HPDE6-E6E7 (cell line): Measurements from ENCODE around the gene CPA1.

Experiments
- DNase-seq: peaks from one replicate; pipeline ENCODE4 v3.0.0; 2011; ENCODE audit warnings: missing footprints; ENCODE audit errors: extremely low spot score

CPA1 gene

DNA sequence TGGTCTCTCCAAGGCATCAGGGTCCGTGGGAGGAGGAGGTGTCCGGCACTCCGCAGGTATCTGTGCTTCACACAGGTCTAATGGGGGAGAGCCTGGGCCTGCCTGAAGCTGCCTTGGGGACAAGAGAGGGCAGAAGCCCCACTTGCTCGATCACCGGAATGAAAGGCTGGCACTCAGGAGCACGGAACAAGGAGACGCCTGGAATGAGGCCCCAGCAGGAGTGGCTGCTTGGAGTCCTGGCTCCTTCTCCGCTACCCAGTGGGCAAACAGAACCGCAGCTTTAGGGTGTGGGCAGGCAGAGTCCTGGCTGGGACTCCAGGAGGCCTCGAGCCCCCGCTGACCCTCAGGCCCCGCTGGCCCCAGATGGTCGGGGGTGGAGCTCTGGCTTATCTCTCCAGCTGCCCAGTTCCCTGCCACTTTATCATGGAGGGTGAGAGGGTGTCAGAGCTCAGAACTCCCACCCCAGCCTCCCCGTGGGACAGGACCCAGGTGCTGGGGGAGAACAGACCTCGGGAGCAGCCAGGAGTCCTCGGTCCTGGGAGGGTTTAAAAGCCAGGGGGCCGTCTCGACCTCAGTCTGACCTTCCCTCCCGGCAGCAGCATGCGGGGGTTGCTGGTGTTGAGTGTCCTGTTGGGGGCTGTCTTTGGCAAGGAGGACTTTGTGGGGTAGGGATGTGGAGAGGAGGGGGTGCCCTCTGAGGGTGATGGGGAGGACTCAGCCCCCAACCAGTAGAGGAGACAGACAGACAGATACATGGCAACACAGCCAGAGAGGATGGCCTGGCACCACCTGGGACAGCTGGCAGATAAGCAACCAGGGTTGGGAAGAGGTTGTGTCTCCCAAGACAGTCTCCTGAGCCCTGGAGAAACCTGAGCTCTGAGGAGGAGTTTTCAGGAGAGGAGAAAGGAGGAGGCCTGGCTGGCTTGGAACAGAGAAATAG is at the start of gene CPA1:
Gene CPA1 (plus strand): TSS at position 574 of the 940 bp plus-strand sequence. CDS start 27 bp downstream, at position 601.
- no peak for DNase-seq

DNA sequence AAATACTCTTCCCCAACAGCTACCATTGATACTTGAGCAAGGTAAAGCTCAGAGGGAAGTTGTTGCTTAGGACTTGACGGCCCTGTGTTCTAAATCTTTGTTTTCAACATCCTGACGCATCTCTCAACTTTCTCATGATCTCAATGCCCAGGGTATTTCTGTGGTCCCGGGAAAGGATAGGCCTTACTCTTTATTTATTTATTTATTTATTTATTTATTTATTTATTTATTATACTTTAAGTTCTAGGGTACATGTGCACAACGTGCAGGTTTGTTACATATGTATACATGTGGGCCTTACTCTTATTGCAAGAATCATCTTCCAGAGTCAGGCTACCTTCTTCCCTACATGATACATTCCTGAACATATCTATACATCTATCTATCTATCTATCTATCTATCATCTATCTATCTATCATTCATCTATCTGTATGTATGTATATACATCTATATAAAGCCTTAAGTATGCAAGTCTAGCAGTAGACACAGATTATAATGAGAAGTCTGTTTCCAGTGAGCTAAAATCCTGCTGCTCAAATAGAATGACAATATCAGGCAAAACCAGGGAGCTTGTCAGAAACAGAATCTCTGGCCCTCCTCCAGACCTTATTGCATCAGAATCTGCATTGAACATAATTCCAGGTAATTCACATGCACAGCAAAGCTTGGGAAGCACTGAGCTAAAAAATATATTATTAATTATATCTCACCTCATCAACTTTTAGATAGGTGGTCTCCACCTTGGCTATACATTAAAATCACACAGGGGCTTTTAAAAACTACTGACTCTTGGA is 47.8 kb upstream of the CPA1 start:
- DNase-seq, result no peak

DNA sequence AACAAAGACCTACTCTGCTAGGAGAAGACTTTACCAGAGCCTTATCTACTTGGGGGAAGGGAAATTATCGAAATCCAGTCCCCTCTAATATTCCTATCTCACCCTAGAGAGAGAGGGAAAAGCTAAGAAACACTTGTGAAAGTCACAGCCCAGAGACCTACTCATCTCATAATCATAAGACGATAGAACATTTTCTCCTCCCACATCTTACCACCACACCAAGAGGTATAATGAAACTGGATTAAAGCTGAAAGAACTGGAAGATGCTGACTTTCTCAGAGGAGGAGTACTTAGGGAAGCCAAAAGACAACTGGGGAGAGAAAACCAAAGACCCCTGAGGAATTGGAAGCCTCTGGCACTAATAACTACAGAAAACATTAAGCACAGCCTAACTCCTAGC is 46.5 kb upstream of the CPA1 start:
- DNase-seq, result no peak

DNA sequence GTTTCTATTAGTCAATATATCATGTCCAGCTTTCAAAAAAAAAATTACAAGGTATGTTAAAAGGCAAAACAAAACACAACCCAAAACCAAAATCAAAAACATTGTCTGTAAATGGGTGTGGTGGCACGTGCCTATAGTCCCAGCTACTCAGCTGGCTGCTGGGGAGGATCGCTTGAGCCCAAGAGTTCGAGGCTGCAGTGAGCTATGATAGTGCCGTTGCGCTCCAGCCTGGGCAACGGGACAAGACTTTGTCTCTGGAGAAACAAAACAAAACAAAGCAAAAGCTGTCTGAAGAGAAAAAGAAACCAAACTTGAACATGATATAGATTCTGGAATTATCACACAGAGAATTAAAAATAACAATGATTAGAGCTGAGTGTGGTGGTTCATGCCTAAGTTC is 46.0 kb upstream of the CPA1 start:
- DNase-seq, result no peak

DNA sequence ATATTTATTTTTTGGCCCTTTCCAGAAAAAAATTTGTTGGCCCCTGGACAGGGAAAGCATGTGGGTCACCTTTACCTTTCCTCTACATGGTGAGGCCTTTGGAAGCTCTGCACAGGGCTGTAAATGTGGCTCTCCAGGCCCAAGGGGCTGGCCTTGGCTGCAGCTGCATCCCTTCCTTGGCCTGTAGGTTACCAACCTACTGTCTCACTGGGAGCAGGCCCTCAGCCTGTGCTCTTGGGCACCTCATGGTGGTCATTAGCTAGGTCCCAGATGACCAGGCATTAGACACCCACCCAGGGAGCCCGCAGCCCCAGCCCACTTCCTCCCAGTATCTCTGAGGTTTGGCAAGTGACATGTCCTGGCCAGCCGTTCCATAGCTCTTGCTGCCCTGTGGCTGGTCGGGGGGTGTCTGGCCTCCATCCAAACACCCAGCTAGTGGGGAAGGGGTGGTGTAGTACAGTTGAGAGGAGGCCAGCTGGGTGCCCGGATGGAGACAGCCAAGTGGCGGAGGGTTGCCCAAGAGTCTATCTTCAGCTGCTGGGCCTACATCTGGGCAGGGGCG is 42.8 kb upstream of the CPA1 start:
- DNase-seq, result no peak

DNA sequence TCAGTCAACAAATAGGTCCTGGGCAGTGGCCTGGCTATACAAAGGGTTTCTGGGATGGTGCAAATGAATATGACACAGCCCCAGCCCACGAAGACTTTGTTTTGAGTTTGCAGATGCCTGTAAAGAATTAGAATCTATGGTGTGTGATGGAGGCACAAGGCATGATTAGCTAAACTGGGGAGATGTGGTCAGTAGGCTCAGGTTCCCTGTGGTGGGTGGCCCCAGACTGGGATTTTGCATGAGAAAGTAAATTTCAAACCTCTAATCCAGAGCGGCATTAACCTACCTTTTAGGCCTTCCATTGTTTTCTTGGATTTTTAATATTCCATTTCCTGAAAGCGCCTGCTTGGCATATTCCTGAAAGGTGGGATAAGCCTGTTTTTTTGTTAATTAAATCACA is 42.1 kb upstream of the CPA1 start:
- no peak for DNase-seq

DNA sequence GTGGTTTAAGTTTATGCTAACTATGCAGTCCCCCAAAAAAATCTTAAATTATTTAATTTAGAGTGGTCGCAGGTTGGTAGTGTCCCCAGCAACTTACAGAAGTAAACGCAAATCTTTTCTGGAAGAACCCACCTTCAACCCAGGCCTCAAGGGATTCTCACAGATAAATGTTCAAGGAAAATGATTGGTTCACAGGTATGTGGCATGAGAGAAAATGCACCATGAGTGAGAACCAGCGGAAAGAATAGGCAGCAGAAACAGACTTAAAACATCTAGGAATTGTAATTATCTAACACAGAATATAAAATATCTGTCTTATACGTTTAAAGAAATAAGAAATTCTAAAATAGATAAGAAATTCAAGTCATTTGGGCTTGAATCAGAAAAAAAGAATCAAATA is 38.4 kb upstream of the CPA1 start:
- DNase-seq, result no peak

DNA sequence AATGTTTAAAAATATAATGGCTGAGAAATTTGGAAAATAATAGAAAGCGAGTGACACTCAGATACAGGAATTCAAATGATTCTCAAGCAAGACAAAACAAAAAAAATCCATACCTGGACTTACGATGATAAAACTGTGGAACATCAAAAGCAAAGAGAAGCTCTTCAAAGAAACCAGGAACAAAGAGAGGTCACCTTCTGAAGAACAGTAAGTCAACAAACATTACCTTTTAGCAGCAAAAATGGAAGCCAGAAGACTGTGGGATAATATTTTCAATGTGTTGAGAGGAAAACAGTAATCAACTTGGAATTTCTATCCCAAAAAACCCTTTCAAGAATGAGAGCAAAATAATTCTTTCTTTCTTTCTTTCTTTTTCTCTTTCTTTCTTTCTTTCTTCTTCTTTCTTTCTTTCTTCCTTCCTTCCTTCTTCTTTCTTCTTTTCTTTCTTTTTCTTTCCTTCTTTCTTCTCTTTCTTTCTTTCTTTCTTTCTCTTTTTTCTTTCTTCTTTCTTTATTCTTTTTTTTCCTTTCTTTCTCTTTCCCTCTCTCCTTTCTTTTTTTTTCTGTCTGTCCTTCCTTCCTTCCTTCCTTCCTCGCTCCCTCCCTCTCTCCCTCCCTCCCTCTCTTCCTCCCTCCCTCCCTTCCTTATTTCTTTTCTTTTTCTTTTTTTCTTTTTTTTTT is 37.5 kb upstream of the CPA1 start:
- DNase-seq, result no peak

DNA sequence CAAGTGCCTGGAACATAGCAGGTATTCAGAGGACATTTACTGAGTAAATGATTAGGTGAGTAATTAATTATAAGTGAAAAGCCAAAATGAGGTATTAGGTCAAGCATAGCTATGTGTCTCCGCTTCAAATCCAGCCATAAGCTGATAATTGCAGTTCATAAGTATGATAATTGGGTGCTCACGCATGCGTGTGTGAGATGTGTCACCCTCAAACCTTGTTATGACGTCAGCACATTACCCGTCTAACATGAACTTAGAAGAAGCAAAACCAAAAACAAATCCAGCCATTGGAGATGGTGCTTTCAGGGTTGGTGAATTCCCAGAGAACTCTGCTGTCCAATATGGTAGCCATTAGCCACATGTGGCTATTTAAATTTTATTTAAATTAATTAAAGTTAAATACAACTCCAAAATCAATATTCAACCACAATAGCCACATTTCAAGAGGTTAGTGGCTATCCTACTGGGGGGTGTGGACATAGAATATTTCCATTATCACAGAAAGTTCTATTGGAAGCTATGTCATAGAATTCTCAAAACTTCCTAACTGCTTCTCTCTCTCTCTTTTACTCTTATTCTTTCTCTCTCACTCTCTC is 35.9 kb upstream of the CPA1 start, which contains the start of gene CPA5:
Gene CPA5 (plus strand): TSS at position 546 of the 596 bp plus-strand sequence. CDS start 1,670 bp downstream, outside the sequence.
- DNase-seq, result no peak

DNA sequence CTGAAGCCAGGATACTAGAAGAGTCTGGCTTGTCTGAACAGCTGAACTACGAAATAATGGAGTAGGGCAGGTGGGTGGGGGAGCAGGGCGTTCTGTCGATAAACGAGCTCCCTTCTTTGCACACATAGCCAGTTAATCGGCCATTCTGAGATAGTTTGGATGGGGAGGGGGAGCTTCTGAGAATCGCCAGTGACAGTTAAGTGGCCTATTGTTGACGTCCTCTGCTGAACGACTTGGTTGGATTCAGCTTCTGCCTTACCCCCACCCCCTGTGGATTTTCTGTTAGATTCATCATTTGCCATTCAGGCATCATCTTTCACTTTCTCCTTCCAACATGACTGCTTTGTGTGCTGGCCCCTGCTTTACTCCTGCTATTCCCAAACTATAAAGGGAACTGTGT is 35.2 kb upstream of the CPA1 start:
- no peak for DNase-seq

DNA sequence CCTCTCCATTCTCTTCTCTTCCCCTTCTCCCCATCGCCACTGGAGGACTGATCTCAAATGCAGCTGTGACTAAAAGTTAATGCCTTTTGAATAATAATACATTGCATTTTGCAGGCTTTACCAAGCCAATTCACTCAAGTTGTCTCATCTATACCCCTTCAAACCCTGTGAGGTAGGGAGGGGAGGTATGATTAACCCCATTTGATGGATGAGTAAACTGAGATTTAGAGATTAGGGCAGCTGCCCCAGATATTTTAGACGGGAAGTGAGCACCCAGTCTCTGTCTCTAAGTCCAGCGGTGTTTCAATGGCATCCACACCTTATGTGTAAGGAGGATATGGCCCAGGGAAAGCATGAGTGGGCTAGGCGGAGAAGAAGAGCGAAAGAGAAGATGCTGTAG is 34.6 kb upstream of the CPA1 start:
- DNase-seq, result no peak

DNA sequence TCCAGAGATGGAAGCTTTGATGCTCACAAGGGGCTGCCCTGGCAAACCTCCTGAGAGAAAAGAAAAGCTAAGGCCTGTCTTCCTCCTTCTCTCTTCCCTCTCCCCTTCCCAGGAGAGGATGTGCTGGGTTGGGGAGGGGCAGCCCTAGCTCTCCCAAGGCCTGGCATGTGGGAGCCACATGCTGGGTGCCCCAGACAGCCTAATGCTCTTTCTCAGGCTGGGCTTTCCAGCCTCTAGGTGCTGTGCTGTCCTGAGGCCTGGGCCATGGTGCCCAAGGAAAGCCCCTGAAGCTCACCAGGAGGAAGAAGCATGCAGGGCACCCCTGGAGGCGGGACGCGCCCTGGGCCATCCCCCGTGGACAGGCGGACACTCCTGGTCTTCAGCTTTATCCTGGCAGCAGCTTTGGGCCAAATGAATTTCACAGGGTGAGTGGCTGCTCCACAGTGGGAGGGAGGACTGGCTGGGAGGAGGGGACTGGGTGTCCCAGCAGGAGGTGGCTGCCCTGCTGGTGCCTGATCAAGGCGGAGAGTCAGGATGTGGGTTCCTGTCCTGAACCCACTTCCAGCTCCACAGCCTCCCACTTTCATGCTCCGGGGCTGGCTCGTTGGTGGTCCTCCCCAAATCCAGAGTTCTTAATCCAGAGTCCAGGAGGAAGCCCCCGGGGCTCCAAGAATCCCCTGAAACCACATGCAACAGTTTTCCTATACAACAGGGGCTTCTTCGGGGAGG is 34.0 kb upstream of the CPA1 start:
- DNase-seq, result no peak

DNA sequence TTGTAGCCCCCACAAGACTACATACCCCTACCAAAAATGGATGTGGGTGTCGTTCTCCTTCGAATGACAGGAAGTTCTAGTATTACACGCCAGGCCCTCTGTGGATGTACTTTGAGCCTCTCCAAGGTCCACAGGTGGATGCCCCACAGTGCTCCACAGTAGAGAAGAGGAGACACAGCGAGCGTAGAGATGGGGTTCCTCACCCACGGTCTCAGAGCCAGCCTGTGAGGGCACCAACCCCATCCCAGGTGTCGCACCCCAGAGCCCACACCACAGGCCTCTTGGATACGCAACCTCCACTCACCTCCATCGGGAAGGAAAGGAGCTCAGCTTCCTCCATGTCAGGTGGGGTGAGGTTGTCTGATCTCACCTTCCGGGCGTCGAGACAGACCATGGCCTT is 33.4 kb upstream of the CPA1 start:
- no peak for DNase-seq

DNA sequence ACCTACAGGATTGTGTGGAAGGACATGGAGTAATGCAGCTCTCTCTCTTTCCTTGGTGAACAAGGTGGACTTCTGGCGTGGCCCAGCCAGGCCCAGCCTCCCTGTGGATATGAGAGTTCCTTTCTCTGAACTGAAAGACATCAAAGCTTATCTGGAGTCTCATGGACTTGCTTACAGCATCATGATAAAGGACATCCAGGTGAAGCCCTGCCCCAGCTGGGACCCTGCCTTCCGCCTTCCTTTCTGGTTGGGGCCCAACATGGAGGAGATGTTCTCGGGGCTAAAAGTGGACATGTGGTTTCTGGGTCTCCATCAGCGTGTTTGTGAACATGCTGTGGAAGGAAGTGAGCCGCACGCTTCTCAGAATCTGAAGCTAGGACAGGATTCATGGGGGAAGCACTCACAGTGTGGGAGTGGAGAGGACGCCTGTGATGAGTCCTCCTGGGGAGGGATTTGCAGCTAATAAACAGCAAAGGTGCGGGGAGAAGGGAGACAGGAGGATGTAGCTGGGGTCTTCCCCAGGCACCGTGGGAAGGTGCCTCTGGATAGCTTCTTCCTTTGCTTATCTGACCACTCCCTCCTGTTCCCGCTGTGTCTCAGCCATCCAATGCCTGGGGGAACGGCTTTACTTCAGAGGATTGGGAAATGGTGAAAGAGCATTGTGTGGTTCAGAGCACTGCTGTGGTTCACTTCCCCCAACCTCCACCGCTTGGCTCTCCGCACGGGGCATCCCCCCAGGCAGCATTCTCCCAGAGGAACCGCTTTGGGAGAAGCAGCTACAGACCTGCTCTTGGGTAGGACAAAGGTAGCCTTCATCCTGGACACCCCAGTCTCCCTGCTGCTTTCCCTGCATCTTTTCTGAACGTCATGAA is 30.1 kb upstream of the CPA1 start:
- DNase-seq, result no peak

DNA sequence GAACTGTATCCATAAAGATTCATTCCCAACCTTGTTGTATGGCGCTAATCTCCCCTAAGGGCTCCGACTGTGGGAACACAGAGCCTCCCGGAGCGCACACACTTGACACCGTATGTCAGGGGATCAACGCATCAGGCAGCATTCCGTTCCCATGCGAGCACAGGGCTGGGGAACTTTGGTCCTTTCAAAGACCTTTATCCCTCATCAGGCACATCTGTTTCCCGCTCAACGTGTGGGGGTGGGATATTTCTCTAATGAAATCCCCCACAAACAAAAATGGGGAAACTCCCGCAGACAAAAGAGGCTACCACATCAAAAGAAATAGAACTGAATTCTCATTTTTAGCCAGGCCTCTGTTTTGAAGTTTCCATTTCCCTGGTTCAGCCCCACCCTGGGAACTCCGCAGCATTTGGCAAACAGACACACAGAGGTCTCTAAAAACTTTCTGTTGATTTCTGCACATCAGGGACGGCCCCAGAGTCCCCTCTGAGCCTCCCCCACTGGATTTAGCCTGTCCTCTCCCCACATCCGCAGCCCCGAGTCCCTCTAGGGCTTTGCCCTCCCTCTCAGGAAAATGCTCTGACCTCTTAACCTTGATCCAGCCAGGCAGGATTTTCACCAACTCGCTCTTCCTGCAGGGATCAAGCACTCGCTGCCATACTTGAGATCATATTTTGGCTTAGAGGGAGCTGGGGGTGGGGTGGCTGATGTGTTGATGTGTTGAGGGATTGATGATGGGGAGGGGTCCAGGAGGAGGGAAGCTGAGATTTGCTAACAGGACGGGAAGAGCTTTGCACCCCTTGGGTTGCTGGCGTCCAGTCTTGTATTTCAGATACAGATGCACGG is 29.1 kb upstream of the CPA1 start:
- no peak for DNase-seq

DNA sequence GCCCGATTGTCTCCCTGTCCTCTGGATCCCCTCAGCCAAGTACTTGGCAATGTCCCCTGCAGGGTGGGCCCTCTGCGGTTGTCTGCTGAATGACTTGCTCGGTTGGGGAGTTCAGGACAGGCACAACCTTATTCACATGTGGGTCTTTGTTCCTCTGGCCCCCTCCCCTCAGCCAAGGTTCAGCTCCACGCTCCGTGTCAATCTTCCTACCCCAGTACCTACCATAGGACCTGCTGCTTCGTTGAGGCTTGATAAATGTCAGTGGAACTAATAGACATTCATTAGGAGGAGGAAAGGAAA is 28.6 kb upstream of the CPA1 start:
- DNase-seq, result no peak

DNA sequence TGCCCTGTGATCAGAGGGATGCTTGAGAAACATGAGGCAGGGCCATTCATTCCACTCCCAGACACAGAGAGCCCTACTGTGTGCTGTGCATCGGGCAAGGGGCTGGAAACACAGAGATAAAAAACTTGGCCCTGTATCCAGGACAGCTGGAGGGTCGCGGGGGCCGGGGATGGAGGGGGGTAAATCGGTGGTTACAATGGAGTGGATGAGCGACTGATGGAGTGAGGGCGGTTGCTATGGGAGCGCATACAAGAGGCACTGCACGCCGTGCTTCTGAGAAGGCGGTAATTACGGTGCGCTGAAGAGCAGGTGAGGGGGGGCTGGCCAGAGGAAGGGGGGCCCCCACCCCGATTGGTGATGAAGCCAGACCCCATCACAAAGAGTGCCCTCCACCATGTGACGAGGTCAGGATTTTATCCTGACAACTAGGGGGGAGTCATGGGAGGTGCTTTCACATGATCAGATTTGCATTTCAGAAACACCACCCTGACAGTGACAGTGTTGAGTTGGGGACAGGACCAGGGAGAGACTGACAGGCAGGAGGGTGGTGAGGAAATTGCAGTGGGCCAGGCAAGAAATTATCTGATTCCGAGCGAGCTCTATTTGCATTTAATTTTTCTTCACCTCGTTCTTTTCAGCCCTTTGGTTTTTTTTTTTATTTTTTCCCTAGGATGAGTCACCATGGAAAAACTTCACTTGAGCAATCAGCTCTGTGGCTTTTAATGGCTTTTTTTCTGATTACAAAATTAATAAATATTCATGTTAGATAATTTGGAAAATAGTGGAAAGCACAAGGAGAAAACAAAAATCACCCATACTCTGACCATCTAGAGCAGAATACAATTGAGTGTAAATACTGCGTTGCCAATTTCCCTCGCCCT is 27.9 kb upstream of the CPA1 start:
- DNase-seq, result no peak

DNA sequence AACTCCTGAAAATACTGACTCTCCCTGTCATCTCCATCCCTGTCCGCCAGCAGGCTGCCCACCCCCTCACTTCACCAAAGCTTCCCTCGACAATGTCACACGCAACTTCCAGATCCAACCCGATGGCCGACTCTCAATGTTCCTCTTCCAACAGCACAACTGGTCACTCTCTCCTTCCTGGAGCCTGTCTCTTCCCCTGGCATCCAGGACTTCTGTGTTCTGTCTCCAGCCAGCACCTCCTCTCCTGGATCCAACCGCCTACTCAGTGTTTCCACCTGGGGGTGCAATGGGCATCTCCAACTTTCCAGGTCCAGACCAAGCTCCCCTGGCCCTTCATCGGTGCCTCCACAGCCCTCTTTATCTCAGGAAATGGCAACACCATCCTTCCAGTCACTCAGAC is 27.1 kb upstream of the CPA1 start:
- no peak for DNase-seq
